ENCODE results near the gene BUB3. TPM values are rescaled to one million over a fixed set of nuclear protein-coding genes. Genes with fewer than 3 reads are reported as not detected.

Gene BUB3
- total and polyA plus RNA-seq, 2 of the 8 experiments (the other 6 are each of a cell fraction or from before 2014, with no cell fraction given): 183 to 207 TPM

DNA sequence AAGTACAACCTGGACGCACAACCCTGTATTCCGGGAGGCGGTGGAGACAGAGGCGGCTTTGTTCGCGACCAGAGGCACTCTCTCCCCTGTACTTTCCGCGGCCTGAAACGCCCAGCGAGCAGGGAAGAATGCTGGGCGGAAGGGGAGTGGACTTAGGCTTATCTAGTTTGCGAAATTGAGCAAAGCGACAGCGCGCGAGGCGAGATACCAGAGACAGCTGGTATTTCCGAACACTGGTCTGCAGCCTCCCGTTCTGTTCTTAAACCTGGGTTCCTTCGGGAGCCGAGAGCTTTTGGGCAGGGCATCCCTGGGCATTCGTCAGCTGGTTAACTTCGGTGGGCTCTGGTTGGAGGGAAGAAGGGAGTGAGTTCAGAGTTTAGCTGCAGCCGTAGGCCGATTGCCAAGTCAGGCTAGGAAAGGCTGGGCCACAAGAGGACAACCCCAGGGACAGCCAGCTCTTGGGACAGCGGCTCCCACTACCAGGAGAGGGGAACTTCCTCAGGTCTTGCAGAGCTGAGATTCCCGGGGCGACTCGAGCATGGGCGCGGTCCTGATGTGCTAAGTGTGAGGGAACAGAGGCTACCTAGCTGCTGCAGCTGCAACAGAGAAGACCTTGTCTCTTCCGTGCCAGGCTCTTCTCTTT is 14.6 kb upstream of the BUB3 start:
- Histone ChIP-seq H3K4ac (replicated peaks; ENCODE audit: insufficient read length, low read depth, low read length) (peak overlapping the region; percentile 40), H3K9ac (replicated peaks in 1 of 4; ENCODE audit: extremely low read depth in 1 of 4, low read depth in 3 of 4, low read length in 3 of 4) (no peak overlapping the region), H3K14ac (ENCODE audit: insufficient read length) (no peak overlapping the region), H3K4me1 (replicated peaks in 1 of 4; ENCODE audit: control insufficient read depth in 3 of 4, insufficient read depth in 4 of 4, low read length in 3 of 4) (peaks cover 0 to 41% (median 25%) of the 10 kb centered on the region in 4 experiments; a peak in 6 of 7 replicates), H2AFZ (ENCODE audit: low read length) (no peak overlapping the region), H4K8ac (ENCODE audit: extremely low read depth, insufficient read depth, low read length) (no peak overlapping the region; the same call in 1 of the 2 replicates), H2BK120ac (replicated peaks; ENCODE audit: low read depth, low read length) (no peak overlapping the region), H2BK12ac (ENCODE audit: low read depth, low read length) (peak overlapping the region; percentile 18; the same call in 1 of the 2 replicates), H2AK5ac (ENCODE audit: low read depth, low read length) (no peak overlapping the region), H3K4me3 (ENCODE audit: extremely low read depth in 1 of 4, insufficient read depth in 2 of 4, low read depth in 3 of 4, low read length in 4 of 4) (peak overlapping the region; percentile 1 to 50 (median 34); a peak in 6 of 8 replicates), H2BK5ac (ENCODE audit: low read depth, low read length) (0 out of 2 replicates have a peak overlapping the region, but pooled peaks have one; percentile 44), H3K27ac (ENCODE audit: low read depth, low read length) (no peak overlapping the region), H3K36me3 (ENCODE audit: control insufficient read depth in 2 of 4, insufficient read depth in 4 of 4, low read length in 3 of 4) (no peaks in the 10 kb centered on the region; a peak in 1 of 8 replicates), H3K23ac (ENCODE audit: insufficient read length) (no peak overlapping the region), H4K5ac (ENCODE audit: insufficient read length, low read depth, low read length) (no peak overlapping the region), H2BK20ac (ENCODE audit: low read length) (no peak overlapping the region), H3K4me2 (ENCODE audit: insufficient read depth in 1 of 2, low read depth in 2 of 2, low read length in 2 of 2) (peak overlapping the region; percentile 62 to 67), H2BK15ac (ENCODE audit: low read length) (no peak overlapping the region), H3K23me2 (ENCODE audit: low read depth, low read length) (peaks cover 14% of the 10 kb centered on the region; the same call in 1 of the 2 replicates), H3K56ac (replicated peaks; ENCODE audit: insufficient read length, low read depth, low read length) (no peak overlapping the region), H4K91ac (replicated peaks; ENCODE audit: insufficient read length, low read length) (no peak overlapping the region), H4K20me1 (replicated peaks in 1 of 2; ENCODE audit: control insufficient read depth in 1 of 2, insufficient read depth in 2 of 2, low read length in 2 of 2) (peaks cover 11 to 29% of the 10 kb centered on the region in 2 experiments), H3K9me3 (ENCODE audit: insufficient read depth in 2 of 2, low read depth in 1 of 2, low read length in 1 of 2) (no peaks in the 10 kb centered on the region), H3K18ac (ENCODE audit: extremely low read depth, low read length) (0 out of 2 replicates have a peak overlapping the region, but pooled peaks have one; percentile 9), H3K79me1 (ENCODE audit: low read depth, low read length) (no peaks in the 10 kb centered on the region), H3K79me2 (ENCODE audit: control insufficient read depth in 1 of 2, insufficient read depth in 2 of 2, low read length in 2 of 2) (no peaks in the 10 kb centered on the region), H3K27me3 (replicated peaks in 1 of 4; ENCODE audit: control insufficient read depth in 3 of 4, extremely low read depth in 1 of 4, insufficient read depth in 3 of 4, low read length in 3 of 4) (peaks cover 86 to 100% (median 98%) of the 10 kb centered on the region in 4 experiments)
- POLR2A ChIA-PET (ENCODE audit: partially characterized antibody): interaction anchor here (3.4 kb wide), 1 partner anchor 10 kb away, joined by 37 read pairs; the partner anchor contains the start of gene HMX2
- CTCF ChIA-PET (ENCODE audit: partially characterized antibody): interaction anchor here (0.8 to 4.4 kb wide), 7 partner anchors 11 to 362 kb away, joined by 3 to 37 read pairs (median 5); partner anchors contain the start of gene BUB3
- peak; percentile 36 for FAIRE-seq
- WGBS, 2 experiments (ENCODE audit: extremely low coverage in 1 of 2, insufficient coverage in 1 of 2, insufficient read length in 1 of 2, insufficient replicate concordance in 2 of 2, low coverage in 1 of 2, low lambda C conversion rate in 2 of 2, missing lambda C conversion rate in 1 of 2): 3% methylated on average over 32 of the region's 32 CpGs; no CpG with 5 or more reads in 1 of the 2 experiments
- peak in 1 of 2 experiments; percentile 77 for DNase-seq (ENCODE audit: low read depth in 1 of 2, low spot score in 2 of 2)
- no peak for TF ChIP-seq E2F6 (IDR thresholded peaks at IDR 0.05)
- peak; percentile 99 for TF ChIP-seq RNF2 (IDR thresholded peaks at IDR 0.05; ENCODE audit: borderline replicate concordance, low read depth, low read length, missing control alignments, poor library complexity, severe bottlenecking)
- TF ChIP-seq SAP30 (IDR thresholded peaks at IDR 0.05; ENCODE audit: insufficient read depth, insufficient replicate concordance, low read length): no peak
- peak; percentile 97 for TF ChIP-seq CTBP2 (IDR thresholded peaks at IDR 0.05; ENCODE audit: borderline replicate concordance, insufficient read depth, insufficient read length, low read length)
- peak; percentile 95 for TF ChIP-seq EZH2 (IDR thresholded peaks at IDR 0.05; ENCODE audit: low read depth, low read length, severe bottlenecking)
- no peak for TF ChIP-seq KDM1A (IDR thresholded peaks at IDR 0.05; ENCODE audit: borderline replicate concordance, low read length)
- TF ChIP-seq TEAD4 (IDR thresholded peaks at IDR 0.05; ENCODE audit: low read depth, low read length): peak; percentile 30; the same call in 1 of the 2 replicates
- 0 out of 2 replicates have a peak, but pooled peaks have one; percentile 44 for TF ChIP-seq TCF12 (IDR thresholded peaks at IDR 0.05; ENCODE audit: low read depth, low read length)
- no peak for TF ChIP-seq SRF (IDR thresholded peaks at IDR 0.05; ENCODE audit: low read depth, low read length)
- peak; percentile 40; the same call in 1 of the 2 replicates for TF ChIP-seq EGR1 (IDR thresholded peaks at IDR 0.05; ENCODE audit: borderline replicate concordance, low read depth, low read length)

Data from H1 (cell line).